GM06990 (cell line): ENCODE measurements around the gene GCGR.

Source experiments
- DNase-seq: peaks from one replicate; pipeline ENCODE4 v3.0.0-alpha.2; 2011; ENCODE audit not compliant: insufficient read length; ENCODE audit errors: extremely low read depth
- H3K27me3 ChIP-seq: replicated peaks from 2 replicates; pipeline ENCODE4 v1.6.0; 2011; ENCODE audit warnings: low read length; ENCODE audit not compliant: control insufficient read depth, insufficient read depth
- H3K36me3 ChIP-seq: 2 replicates; pipeline ENCODE4 v1.5.1; 2011; ENCODE audit warnings: low read length; ENCODE audit not compliant: control insufficient read depth, insufficient read depth
- H3K4me3 ChIP-seq: replicated peaks from 2 replicates; pipeline ENCODE4 v1.5.1; 2011; ENCODE audit warnings: low read depth, mild to moderate bottlenecking, control low read depth, low read length
- TF ChIP-seq, protein P1 (sequence below): IDR thresholded peaks from 2 replicates; pipeline ENCODE4 v1.5.1; 2011; ENCODE audit warnings: low read length, control low read depth, mild to moderate bottlenecking, inconsistent platforms; ENCODE audit not compliant: insufficient read depth, poor library complexity, severe bottlenecking

GCGR gene

DNA sequence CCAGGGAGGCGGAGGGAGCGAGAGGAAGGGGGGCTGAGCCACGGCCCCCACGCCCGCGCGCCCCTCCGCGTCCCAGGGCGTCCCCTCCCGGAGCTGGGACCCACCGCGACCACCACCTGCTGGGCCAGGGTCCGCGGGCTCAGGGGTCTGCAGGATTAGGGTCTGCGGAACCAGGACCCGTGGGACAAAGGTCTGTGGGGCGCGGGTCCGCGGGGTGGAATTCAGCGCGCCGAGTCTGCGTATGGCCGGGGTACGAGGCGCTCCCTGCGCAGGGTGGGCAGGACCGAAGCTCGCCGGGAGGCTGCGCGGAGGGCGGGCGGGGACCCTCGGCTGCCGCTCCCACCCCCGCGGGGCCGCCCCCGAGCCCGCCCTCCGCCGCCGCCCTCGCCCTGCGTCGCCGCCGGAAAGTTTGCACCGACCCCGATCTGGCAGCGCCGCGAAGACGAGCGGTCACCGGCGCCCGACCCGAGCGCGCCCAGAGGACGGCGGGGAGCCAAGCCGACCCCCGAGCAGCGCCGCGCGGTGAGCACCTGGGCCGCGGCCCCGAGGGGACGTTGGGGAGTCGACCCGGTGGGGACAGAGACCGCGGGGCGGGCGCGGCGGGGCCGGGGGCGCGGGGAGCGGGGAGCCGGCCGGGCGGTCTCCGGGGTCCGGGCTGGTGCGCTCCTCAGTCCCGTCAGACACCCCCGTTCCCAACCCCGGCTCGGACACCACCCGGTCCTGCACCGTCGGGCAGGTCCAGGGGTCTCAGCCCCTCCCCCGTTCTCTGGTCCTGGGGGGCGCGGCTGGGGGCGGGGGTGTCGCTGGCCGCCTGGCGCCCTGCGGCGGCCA lies at the start of gene GCGR:
Gene GCGR, plus strand, starts transcription at position 423 of the 831 bp plus-strand sequence. CDS start 4,869 bp downstream, outside the sequence.
- H3K36me3 ChIP-seq, result no peaks in the 10 kb centered on the region
- H3K27me3 ChIP-seq, result no peaks in the 10 kb centered on the region; the same call in 1 of the 2 replicates
- no peak for DNase-seq
- no peak within 1 kb of the TSS for H3K4me3 ChIP-seq
- TF ChIP-seq, protein P1, sequence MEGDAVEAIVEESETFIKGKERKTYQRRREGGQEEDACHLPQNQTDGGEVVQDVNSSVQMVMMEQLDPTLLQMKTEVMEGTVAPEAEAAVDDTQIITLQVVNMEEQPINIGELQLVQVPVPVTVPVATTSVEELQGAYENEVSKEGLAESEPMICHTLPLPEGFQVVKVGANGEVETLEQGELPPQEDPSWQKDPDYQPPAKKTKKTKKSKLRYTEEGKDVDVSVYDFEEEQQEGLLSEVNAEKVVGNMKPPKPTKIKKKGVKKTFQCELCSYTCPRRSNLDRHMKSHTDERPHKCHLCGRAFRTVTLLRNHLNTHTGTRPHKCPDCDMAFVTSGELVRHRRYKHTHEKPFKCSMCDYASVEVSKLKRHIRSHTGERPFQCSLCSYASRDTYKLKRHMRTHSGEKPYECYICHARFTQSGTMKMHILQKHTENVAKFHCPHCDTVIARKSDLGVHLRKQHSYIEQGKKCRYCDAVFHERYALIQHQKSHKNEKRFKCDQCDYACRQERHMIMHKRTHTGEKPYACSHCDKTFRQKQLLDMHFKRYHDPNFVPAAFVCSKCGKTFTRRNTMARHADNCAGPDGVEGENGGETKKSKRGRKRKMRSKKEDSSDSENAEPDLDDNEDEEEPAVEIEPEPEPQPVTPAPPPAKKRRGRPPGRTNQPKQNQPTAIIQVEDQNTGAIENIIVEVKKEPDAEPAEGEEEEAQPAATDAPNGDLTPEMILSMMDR, result no peak

DNA sequence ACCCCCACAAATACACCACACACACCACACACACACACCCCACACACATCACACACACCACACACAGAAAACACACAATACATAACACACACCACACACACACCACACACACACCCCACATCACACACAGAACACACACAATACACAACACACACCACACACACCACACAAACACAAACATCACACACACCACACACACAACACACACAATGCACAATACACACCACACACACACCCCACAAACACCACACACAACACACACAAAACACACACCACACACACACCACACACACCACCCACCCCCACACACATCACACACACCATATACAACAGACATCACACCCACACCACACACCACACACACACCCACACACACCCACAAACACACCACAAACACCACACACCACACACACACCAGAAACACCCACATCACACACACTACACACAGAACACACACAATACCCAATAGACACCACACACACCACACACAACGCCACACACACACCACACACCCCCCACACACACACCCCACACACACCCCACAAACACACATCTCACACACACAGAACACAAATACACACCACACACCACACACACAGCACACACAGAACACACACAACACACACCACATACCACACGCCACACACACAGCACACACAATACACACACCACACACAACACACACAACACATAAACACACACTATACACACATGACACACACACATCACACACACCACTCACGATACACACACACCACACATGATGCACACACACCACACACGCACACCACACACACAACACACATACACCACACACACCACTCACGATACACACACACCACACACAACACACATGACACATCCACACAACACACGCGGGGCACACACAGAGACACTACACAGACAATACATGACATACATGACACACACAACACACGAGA lies 11.0 kb upstream of the GCGR start:
- TF ChIP-seq, protein P1, result no peak
- no peak for DNase-seq
- no peak overlapping the region for H3K4me3 ChIP-seq
- H3K36me3 ChIP-seq, result no peaks in the 10 kb centered on the region
- no peaks in the 10 kb centered on the region for H3K27me3 ChIP-seq

DNA sequence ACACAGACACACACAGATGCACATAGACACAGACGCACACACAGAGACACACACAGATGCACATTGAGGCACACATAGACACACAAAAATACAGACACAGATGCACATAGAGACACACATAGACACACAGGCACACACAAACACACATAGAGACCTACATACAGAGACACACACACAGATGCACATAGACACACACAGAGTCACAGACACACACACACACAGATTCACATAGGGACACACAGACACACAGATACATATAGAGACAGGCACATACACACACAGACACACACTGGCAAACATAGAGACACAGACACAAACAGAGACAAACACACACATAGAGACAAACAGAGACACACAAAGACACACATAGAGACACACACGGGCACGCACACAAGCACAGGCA lies 9.9 kb upstream of the GCGR start:
- Histone ChIP-seq H3K36me3 (no peaks in the 10 kb centered on the region), H3K27me3 (no peaks in the 10 kb centered on the region), H3K4me3 (no peak overlapping the region)
- TF ChIP-seq, protein P1, result no peak
- DNase-seq, result no peak

DNA sequence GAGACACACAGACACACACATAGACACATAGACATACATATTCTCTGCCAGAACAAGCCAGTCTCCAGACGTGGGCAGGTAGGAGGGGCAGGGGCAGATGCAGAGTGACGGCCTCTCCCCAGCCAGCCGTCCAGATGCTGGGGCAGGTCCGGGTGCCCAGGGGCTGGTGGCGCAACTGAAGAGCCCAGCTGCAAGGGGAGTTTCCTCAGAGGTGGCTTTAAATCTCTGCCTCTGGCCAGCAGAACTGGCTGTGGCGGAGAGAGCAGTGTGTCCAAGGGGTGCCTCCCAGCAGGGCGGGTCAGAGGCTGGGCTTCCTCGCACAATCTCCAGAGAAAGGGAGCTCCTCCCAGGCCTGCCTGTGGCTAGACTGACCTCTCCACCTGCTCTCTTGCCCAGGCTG lies 9.4 kb upstream of the GCGR start:
- TF ChIP-seq, protein P1, result no peak
- no peak for DNase-seq
- no peak overlapping the region for H3K4me3 ChIP-seq
- no peaks in the 10 kb centered on the region for H3K36me3 ChIP-seq
- H3K27me3 ChIP-seq, result no peaks in the 10 kb centered on the region

DNA sequence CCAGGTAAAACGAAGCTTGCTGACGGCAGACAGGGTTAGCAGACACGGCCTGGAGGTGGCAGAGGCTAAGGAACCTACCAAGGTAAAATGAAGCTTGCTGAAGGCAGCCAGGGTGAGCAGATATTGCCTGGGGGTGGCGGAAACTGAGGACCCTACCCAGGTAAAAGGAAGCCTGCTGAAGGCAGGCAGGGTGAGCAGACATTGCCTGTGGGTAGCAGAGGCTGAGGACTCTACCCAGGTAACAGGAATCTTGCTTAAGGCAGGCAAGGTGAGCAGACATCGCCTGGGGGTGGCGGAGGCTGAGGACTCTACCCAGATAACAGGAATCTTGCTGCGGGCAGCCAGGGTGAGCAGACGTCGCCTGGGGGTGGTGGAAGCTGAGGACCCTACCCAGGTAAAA lies 2.6 kb upstream of the GCGR start:
- no peaks in the 10 kb centered on the region for H3K36me3 ChIP-seq
- DNase-seq, result no peak
- TF ChIP-seq, protein P1, result no peak
- H3K27me3 ChIP-seq, result no peaks in the 10 kb centered on the region; the same call in 1 of the 2 replicates
- no peak overlapping the region for H3K4me3 ChIP-seq
